ENCODE data around the gene CPTP.

Gene CPTP

DNA sequence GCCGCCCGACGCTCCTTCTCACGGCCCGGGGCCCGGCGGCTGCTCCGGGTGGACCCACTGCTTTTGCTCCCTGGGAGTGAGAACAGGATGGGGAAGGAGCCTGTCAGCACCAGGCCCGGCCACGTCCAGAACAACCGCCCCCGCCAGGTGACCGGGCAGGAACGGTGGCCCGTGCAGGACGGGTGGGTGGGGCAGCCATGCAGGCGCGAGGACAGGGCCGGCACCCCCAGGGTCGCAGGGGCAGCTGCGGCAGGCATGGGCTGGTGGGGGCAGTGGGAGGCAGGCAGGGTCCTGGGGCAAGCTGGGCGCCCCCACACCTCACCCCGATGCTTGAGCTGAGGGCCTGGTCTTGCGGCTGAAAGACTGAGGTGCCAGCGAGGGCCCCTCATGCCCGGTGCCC, 11.8 kb downstream of the CPTP start:
- DNase-seq (ENCODE audit: low spot score), result no peak

DNA sequence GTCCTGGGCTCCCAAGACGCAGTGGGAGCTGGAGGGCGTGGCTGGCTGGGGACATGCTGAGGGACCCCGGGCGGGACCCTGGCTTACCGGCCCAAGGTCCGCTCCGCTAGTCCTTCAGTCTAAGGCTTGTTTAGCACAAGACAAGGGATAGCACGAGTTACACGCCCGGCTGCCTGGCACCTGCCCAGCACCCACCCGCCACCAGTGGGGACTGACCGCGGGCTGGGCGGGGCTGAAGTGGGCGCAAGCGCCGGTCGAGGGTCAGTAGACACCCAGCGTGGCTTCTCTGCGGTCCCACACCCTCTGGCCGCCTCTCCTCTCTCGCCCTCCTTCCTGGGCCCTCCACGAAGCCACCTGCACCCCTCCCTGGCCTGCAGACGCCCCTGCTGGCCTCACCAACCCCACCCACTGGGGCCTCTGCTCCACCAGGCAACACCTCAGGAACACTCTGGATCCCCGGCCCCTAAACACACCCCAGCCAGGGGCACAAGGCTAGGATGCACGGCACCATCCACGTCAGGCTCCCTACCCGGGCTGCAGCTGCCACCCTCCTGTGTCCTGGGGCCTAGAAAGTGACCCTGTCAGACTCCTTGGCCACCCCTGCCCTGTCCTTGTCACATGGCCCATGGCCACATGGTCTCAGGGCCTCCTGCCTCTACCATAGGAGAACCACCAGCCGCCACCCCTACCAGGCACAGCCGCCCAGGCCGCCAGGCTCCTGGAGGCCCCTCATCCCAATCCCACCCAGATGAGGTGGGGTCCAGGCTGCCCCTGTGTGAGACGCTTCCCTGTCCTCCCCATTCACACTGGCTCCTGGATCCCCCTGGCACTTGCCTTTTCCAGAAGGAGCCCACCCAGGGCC, 12.6 kb downstream of the CPTP start:
- no peak for DNase-seq (ENCODE audit: low spot score)

DNA sequence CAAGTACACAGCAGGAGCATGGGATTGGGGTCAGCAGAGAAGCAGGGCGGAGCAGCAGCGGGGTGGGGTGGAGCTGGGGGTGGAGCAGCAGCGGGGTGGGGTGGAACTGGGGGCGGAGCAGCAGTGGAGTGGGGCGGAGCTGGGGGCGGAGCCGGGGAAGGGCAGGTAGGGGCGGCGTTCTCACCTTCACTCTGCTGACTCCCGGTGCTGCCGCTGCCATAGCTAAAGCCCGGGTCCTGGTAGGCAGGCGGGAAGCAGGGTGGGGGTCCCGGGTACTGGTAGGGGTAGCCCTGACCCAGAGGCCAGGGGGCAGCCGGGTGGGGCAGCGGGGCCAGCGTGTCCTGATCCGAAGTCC, 13.2 kb downstream of the CPTP start:
- peak; percentile 57 for DNase-seq (ENCODE audit: low spot score)

DNA sequence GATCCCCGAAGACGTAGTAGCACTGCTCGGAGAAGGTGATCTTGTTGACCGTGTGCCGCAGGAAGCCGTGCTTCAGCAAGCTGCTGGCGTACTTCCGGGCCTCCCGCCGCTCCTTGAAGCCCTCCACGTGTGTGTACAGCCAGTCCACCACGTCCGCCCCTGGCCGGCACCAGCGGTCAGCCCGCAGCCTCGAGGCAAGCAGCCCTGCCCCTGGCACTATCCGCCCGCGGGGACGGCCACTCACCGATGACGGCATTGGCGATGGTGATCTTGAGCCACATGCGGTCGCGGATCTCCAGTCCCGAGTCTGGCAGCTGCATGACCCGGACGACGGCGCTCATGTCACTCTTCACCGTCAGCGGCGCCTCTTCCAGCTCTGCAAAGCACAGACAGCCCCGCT, 13.7 kb downstream of the CPTP start:
- no peak for DNase-seq (ENCODE audit: low spot score)

DNA sequence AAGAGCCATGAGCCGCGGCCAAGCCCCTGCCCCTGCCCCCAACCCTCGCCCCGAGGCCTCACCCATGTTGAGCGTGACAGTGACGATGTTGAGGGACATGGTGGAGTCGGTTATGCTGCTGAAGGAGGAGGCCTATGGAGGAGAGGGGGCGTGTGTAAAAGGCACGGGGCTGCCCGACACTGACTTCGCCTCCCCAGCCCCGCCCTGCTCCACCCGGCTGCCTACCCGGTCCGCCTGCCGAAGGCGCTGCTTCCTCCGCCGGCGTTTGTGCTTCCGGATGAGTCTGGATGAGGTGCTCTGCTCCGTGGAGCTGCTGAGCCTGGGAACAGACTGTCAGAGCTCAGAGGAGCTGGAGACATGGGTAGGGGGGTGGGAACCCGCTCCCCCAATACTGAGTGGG, 15.6 kb downstream of the CPTP start:
- DNase-seq (ENCODE audit: low spot score), result no peak

DNA sequence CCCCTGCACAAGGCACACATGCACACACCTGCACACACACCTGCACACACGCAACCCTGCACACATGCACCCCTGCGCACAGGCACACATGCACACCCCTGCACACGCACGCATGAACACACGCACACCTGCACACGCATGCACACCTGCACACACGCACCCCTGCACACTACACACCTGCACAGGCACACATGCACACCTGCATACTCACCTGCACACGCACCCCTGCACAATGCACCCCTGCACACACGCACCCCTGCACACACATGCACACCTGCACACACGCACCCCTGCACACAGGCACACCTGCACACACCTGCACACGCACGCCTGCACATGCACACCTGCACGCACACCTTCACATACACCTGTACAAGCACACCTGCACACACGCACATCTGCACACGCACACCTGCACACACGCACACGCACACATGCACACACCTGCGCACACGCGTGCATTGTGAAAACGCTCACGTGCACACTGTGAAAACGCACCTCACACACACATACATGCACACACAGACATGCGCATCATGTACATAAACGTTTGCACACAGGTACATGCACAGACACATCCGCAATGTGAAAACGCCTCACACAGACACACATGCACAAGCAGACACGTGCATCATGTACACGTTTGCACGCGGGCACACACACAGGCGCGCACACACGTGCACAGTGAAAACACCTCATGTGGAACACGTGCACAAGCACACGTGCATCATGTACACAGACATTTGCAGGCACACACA, 16.4 kb downstream of the CPTP start:
- no peak for DNase-seq (ENCODE audit: low spot score)

DNA sequence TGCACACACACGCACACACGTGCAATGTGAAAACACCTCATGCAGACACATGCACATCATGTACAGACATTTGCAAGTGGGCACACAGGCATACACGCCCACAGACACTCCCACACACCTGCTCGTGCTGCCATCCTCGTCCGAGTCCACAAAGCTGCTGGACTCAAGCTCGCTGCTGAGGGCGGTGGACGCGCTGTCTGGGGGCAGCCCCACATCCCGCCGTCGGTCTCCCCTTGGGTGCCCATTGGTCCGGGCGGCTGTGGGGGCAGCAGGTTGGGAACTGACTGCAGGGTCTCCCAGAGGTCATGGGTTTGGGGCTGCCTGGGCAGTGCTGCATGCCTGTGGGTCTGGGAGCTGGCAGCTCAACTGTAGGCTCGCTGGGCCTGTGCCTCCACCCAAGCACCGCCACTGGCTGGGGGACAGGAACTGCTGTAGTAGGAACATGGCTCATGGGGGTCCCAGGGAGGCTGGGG, 17.0 kb downstream of the CPTP start:
- DNase-seq (ENCODE audit: low spot score), result no peak

DNA sequence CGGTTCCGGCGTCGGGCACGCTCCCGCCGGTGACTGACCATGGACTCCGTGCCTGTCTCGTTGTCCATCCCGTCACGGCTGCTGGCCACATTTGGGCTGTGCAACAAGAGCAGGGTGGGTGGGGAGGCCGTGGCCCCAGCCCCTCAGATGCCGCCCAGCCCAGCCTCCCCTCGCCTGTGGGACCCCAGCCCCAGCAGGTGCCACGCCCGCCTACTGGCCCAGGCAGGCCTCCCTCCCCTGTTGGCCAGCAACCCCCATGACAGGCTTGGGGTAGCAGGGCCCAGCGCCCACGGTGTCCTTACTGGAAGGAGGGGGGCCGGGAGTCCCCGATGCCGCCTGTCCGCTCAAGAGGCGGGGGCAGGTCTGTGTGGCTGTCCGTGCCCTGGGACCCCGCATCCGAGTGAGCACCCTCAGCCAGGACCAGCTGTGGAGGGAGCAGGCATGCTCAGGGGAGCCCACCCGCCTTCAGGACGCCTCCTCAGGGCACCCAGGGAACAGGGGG, 17.5 kb downstream of the CPTP start:
- DNase-seq (ENCODE audit: low spot score), result no peak

DNA sequence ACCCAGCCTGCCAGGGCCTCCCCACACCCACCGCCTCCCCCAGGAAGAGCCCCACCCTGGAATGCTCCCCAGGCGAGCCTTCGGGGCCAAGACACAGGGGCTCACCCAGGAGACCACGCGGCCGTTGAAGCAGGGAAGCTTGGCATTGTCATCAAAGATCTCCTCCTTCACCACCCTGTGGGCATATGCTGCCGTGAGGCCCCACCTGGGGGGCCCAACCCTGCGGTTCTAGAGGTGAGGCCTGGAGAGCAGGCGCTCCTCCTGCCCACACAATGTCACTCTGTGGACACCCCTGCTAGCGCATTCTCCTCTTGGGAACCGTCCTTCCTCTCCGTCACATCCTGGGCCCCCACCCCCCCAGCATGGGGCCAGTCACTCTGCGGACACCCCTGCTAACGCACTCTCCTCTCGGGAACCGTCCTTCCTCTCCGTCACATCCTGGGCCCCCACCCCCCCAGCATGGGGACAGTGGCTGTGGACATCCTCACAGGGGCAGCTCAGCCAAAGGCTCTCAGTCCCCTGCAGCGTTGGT, 18.0 kb downstream of the CPTP start:
- no peak for DNase-seq (ENCODE audit: low spot score)

DNA sequence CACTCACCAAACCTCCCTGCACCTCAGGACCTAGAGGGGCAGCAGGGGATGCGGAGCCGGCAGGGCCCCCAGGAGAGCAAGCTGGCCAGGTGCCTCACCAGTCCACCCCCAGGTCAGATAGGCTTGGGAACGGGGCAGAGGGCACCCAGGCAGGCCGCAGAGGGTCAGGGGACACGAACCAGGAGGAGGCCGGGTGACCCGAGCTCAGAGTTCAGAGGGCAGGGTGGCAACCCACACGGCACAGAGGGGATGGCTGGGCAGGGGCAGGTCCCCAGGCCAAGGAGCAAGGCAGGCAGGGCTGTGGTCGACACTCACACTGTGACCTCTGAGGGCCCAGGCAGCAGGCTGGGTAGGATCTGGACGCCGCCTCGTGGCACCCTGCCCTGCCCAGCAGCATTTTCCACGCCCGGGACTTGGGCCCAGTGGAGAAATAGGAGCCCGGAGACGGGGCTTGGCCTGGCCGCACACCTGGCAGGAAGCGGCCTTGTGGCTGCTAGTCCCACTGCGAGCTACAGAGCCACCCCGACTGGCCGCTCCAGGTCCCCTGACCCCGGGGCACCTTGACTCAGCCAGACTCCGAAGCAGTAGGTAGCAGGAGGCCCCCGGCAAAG, 19.3 kb downstream of the CPTP start:
- no peak for DNase-seq (ENCODE audit: low spot score)

DNA sequence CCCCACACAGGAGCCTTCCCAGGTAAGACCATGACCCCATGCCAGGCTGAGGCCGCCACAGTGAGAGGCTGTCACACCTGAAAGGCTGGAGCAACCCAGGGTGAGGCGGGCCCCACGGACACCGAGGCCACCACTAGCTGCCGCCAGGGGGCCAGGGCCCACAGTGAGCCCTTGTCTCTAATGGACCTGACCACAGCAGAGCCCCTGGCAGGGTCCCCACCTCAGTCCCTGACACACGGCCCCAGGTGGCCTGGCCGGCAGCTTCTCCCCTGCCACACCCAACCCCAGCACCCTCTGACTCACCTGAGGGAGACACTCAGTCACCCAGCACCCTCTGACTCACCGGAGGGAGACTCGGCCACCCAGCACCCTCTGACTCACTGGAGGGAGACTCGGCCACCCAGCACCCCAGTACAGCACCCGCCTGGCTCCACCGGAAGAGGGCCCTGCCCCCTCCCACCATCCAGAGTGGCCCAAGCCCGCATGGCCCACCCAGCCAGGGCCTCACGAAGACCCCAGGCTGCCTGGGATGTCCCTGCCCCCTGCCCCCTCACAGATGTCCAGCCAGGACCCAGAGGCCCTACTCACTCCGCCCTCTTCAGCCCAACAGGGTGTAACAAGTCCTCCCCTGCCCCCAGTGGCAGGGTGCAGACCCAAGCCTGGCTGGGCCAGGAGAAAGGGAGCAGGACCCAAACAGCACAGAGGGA, 20.2 kb downstream of the CPTP start:
- no peak for DNase-seq (ENCODE audit: low spot score)

DNA sequence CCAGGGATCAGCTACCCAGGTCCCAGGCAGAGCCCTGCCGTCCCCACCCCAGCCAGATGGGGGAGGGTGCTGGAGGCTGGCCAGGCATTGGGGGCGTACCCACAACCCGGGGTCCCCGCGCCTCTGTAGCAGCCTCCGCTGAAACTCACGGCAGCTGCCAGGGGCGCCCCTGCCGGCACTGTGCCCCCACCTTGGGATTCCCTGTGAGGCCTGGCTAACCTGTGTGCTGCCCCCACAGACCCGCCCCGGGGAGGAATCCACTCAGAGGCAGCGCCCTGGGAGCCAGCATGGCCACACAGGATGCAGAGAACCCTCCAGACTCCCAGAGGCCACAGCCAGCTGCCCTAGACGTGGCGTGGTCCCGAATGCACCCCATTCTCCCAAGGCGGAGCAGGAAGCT, 20.8 kb downstream of the CPTP start:
- no peak for DNase-seq (ENCODE audit: low spot score)

DNA sequence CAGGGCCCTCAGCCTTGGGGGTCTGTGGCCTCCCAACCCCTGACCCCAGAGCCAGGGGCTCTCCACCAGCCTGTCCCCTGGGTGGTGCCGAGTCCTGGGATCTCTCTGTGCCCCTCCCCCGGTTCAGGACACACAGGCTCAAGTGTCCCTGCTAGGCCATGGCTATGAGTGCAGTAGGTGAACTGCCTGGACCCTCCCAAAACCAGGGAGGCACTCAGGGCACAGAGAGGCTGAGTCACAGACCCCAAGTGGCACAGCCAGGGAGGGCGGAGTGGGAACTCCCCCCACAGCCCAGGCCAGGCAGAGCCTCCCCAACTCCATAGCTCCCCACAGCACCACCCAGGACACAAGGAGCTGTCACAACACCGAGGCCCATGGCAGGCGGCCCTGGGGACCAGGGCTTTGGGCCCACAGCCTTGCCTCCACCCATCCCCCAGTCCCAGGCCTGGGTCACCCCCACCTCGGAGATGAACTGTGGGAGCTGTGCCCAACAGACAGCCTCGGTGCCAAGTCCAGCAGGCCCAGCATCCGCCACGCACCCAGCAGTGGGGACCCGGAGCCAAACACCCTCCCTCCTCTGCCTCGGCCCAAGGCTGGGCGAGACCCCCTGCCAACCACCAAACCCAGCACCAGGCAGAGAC, 21.4 kb downstream of the CPTP start:
- DNase-seq (ENCODE audit: low spot score), result no peak

DNA sequence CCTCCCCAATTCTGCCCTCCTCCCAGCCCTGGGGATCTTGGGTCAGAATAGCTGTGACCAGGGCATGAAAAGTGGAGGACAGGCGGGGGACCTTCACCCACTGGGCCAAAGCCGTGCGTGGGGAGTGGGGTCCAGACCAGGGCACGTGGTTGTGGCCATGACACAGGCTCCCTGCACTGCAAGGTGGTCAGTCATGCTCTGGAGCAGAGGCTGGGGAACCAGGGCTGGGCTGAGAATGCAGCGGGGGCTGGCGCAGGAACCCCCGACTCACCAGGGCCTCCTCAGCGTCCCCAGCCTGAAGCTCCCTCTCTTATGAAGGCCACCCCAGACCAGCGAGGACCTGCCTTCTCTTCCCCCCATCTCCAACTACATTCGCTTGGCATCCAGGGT, 21.9 kb downstream of the CPTP start:
- DNase-seq (ENCODE audit: low spot score), result no peak

DNA sequence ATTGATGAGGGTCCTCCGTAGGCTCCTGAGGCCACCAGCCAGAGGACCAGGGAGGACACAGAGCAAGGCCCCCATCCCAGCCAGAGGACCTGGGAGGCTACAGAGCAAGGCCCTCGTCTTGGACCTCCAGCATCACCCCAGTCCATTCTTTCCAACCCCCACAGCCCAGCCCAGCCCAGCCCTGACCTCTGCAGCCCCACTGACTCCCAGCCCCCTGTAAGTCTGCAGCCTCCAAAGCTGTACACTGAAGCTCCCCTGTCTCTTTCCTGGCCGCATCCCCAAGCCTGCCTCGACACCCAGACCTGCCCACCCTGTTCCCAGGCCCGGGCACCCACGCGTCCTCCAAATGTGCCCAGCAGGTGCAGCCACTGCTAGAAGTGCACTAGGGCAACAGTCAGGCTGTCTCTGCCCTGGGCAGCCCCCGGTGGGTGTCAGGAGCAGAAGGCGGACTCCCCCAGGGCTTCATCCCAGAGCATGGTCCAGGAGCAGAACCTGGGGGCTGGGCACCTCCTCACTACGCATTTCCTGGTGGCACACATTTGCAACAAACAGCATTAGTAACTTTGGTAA, 22.5 kb downstream of the CPTP start:
- DNase-seq (ENCODE audit: low spot score), result no peak

DNA sequence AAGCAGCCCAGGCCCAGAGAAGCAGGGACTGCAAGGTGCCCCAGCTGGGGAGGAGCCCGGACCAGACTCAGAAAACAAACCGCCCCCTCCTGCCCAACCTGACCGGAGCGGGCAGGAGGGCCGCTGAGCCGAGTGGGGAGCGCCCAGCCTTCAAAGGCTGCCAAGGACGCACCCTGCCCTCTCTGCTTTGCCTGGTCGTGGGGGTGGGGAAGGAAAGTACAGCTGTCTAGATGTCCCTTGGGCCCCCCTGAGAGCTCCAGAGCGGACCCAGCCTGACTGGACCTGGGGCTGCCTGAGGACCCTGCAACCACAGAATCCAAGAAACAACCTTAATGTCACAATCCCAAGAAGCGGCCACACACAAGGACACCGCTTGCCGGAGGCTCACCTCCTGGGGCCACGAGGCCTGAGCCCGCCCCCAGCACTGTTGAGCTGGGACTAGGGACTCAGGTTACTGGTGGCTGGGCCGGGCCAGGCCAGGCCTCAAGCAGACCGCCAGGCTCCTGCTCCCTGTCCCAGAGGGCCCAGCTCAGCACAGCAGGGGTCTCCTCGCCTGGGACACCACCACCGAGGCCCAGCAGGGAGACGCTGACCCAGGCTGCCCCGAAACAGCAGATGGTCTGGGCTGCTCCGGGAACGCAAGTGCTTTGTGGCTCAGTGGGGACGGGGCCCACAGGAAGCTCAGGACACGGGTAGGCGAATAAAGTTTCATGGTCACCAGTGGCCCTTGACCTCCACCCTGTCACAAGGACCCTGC, 23.2 kb downstream of the CPTP start:
- DNase-seq (ENCODE audit: low spot score), result no peak

DNA sequence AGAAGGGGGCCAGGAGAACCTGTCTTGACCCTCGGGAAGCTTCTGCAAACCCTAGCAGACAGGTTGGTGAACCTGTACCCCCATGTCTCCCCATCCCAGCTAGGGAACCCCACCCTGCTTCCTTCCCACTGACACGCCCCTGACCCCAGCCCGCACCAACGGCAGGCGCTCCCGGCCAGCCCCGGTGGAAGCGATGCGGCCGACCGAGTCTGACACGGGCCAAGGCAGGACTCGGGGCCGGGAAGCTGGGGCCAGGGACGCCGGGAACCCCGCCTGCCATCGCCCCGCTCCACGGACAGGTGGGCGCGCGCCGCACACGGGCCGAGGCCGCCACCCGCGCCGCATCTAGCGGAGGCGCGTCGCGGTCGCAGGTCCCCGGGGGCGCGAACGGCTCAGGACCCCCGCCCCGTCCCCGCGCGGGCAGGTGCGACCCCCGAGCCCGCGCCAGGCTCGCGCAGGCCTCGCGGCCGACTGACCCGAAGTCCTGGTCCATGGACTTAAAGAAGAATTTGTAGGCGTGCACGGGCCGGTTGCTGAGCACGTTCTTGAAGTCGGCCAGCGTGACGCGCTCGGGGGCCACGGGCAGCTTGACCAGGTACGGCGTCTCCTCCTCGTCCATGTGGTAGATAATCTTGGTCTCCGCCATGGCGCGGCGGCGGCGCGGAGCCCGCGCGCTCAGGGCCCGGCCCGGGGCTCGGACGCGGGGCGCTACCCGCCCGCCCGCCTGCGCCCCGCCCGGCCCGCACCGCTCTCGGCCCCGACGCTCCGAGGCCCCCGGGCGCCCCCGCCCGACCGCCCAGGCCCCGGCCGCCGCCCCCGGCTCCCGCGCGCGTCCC, 24.0 kb downstream of the CPTP start:
- no peak for DNase-seq (ENCODE audit: low spot score)

DNA sequence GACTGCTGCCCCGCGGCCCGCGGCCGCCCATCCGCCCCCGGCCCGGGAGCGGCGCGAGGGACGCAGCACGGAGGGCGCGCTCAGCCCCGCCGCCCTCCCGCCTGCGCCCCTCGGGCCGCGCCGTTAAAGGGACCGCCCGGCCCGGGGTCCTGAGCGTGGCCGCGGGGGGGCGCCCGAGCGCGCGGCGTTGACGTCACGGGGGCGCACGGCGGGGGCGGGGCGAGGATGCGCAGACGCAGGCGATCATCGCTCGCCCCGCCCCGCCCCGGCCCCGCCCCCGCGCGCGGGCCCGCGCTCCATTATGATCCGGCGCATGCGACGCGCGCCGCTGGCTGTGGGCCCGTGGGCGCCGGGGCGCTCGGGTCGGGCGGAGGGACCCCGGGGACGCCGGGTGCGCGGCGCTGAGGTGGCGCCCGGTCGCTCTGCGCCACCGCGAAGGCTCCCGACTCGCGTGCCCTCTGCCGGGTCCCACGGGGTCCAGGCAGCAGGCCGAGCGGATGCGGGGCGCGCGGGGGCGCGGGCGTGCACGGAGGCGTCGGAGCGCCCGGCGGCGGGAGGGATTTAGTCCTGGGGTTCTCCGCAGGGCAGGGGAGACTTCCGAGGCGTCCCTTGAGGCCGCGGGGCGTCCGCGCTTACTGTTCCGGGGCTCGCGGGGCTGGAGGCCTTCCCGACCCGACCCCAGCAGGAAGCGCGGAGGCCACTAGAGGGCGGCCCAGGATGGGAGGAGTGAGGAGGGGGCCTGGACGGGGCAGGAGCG, 24.8 kb downstream of the CPTP start, which contains the start of gene DVL1:
DVL1 (minus strand) TSS at position 163 of the 757 bp plus-strand sequence. CDS start 353 bp downstream, outside the sequence.
- peak; percentile 79 for DNase-seq (ENCODE audit: low spot score)
